H1 (cell line): ENCODE data around the gene GRXCR2. TPM values are rescaled to one million over a fixed set of nuclear protein-coding genes. Genes with fewer than 3 reads are reported as not detected.

Experiments used
- CTCF ChIA-PET: fragments of 300-600 bp; sonication (Branson Sonifier 250); formaldehyde crosslinking; loops from one replicate; lab custom pipeline; 2021; ENCODE audit not compliant: partially characterized antibody; lab: Charles Lee
- POLR2A ChIA-PET: fragments of 300-600 bp; sonication (Branson Sonifier 250); formaldehyde crosslinking; loops from one replicate; lab custom pipeline; 2021; ENCODE audit warnings: inconsistent platforms; ENCODE audit not compliant: partially characterized antibody; lab: Charles Lee
- DNase-seq, 2 experiments: peaks; one replicate each; pipeline versions ENCODE4 v3.0.0 to v3.0.0-alpha.2; 2010 to 2022; ENCODE audit warnings: low spot score in 2 of 2, low read depth in 1 of 2, mixed read lengths in 1 of 2
- FAIRE-seq: peaks from 2 replicates; lab custom pipeline; 2011; peaks lifted over from hg19 to GRCh38; lab: Jason Lieb, UNC
- H2AFZ ChIP-seq: 2 replicates; pipeline ENCODE4 v1.8.1; 2012; ENCODE audit warnings: low read length, inconsistent platforms
- H2AK5ac ChIP-seq: 2 replicates; pipeline ENCODE4 v1.6.1; 2013; ENCODE audit warnings: low read depth, low read length
- H2BK120ac ChIP-seq: replicated peaks from 2 replicates; pipeline ENCODE3; 2013; ENCODE audit warnings: low read depth, low read length, inconsistent platforms
- H2BK12ac ChIP-seq: 2 replicates; pipeline ENCODE4 v1.6.1; 2013; ENCODE audit warnings: low read depth, low read length
- H2BK15ac ChIP-seq: 2 replicates; pipeline ENCODE4 v1.6.1; 2013; ENCODE audit warnings: low read length
- H2BK20ac ChIP-seq: 2 replicates; pipeline ENCODE4 v1.6.1; 2013; ENCODE audit warnings: low read length
- H2BK5ac ChIP-seq: 2 replicates; pipeline ENCODE4 v1.6.1; 2013; ENCODE audit warnings: low read depth, low read length
- H3K14ac ChIP-seq: 2 replicates; pipeline ENCODE4 v1.6.1; 2013; ENCODE audit warnings: inconsistent platforms; ENCODE audit not compliant: insufficient read length
- H3K18ac ChIP-seq: 2 replicates; pipeline ENCODE4 v1.6.1; 2013; ENCODE audit warnings: low read length; ENCODE audit errors: extremely low read depth
- H3K23ac ChIP-seq: 2 replicates; pipeline ENCODE4 v1.6.1; 2013; ENCODE audit warnings: inconsistent platforms; ENCODE audit not compliant: insufficient read length
- H3K23me2 ChIP-seq: 2 replicates; pipeline ENCODE4 v1.6.1; 2013; ENCODE audit warnings: low read depth, low read length
- H3K27ac ChIP-seq: 2 replicates; pipeline ENCODE4 v1.6.1; 2011; ENCODE audit warnings: low read depth, low read length, inconsistent platforms
- H3K27me3 ChIP-seq, 4 experiments: replicated peaks in 1 of 4; 1 replicate in 1 of 4; 2 replicates in 3 of 4; pipeline versions ENCODE4 v1.6.1 to v1.8.1; 2011 to 2013; ENCODE audit warnings: low read length in 3 of 4, mild to moderate bottlenecking in 3 of 4, inconsistent platforms in 2 of 4, mixed read lengths in 2 of 4, moderate library complexity in 1 of 4; ENCODE audit not compliant: control insufficient read depth in 3 of 4, insufficient read depth in 3 of 4; ENCODE audit errors: extremely low read depth in 1 of 4
- H3K36me3 ChIP-seq, 4 experiments: 2 replicates each; pipeline versions ENCODE4 v1.6.1 to v1.8.1; 2011 to 2013; ENCODE audit warnings: mild to moderate bottlenecking in 4 of 4, low read length in 3 of 4, moderate library complexity in 2 of 4, control low read depth in 1 of 4, inconsistent platforms in 1 of 4; ENCODE audit not compliant: insufficient read depth in 4 of 4, control insufficient read depth in 2 of 4
- H3K4ac ChIP-seq: replicated peaks from 2 replicates; pipeline ENCODE3; 2013; ENCODE audit warnings: low read length, low read depth, mixed read lengths, inconsistent platforms; ENCODE audit not compliant: insufficient read length
- H3K4me1 ChIP-seq, 4 experiments: replicated peaks in 1 of 4; 1 replicate in 1 of 4; 2 replicates in 3 of 4; pipeline versions ENCODE4 v1.6.1 to v1.8.1; 2011 to 2013; ENCODE audit warnings: low read length in 3 of 4, inconsistent platforms in 2 of 4, mixed read lengths in 1 of 4; ENCODE audit not compliant: insufficient read depth in 4 of 4, control insufficient read depth in 3 of 4
- H3K4me2 ChIP-seq, 2 experiments: 2 replicates each; pipeline versions ENCODE4 v1.6.1 to v1.8.1; 2011 to 2013; ENCODE audit warnings: low read depth in 2 of 2, low read length in 2 of 2, control low read depth in 1 of 2, inconsistent platforms in 1 of 2, mild to moderate bottlenecking in 1 of 2; ENCODE audit not compliant: insufficient read depth in 1 of 2
- H3K4me3 ChIP-seq, 4 experiments: fragments of 200-600, 300-600 bp in 1 of 4; sonication (generic), shearing (Covaris generic), sonication (Bioruptor Twin) in 1 of 4; 2 replicates each; pipeline versions ENCODE4 v1.5.1 to v1.8.1; 2011 to 2016; ENCODE audit warnings: low read length in 4 of 4, low read depth in 3 of 4, control low read depth in 2 of 4, inconsistent platforms in 2 of 4, mild to moderate bottlenecking in 2 of 4, mixed read lengths in 1 of 4, moderate library complexity in 1 of 4; ENCODE audit not compliant: insufficient read depth in 2 of 4; ENCODE audit errors: extremely low read depth in 1 of 4
- H3K56ac ChIP-seq: replicated peaks from 2 replicates; pipeline ENCODE3; 2013; ENCODE audit warnings: low read depth, mild to moderate bottlenecking, mixed read lengths, low read length, inconsistent platforms; ENCODE audit not compliant: insufficient read length
- H3K79me1 ChIP-seq: 2 replicates; pipeline ENCODE4 v1.6.1; 2013; ENCODE audit warnings: low read depth, low read length, control low read depth
- H3K79me2 ChIP-seq, 2 experiments: 2 replicates each; pipeline versions ENCODE4 v1.6.1 to v1.8.1; 2012 to 2013; ENCODE audit warnings: low read length in 2 of 2, mild to moderate bottlenecking in 2 of 2, inconsistent platforms in 1 of 2; ENCODE audit not compliant: insufficient read depth in 2 of 2, control insufficient read depth in 1 of 2
- H3K9ac ChIP-seq, 4 experiments: replicated peaks in 1 of 4; 1 replicate in 1 of 4; 2 replicates in 3 of 4; pipeline versions ENCODE4 v1.6.1 to v1.8.1; 2011 to 2013; ENCODE audit warnings: low read depth in 3 of 4, low read length in 3 of 4, control low read depth in 2 of 4, mild to moderate bottlenecking in 2 of 4, moderate library complexity in 2 of 4, inconsistent platforms in 1 of 4; ENCODE audit errors: extremely low read depth in 1 of 4
- H3K9me3 ChIP-seq, 2 experiments: 2 replicates each; pipeline versions ENCODE4 v1.6.1 to v1.8.1; 2012 to 2013; ENCODE audit warnings: mild to moderate bottlenecking in 2 of 2, moderate library complexity in 2 of 2, control low read depth in 1 of 2, inconsistent platforms in 1 of 2, low read depth in 1 of 2, low read length in 1 of 2, mixed read lengths in 1 of 2; ENCODE audit not compliant: insufficient read depth in 2 of 2
- H4K20me1 ChIP-seq, 2 experiments: replicated peaks in 1 of 2; 2 replicates each; pipeline versions ENCODE3 to v1.8.1; 2011 to 2013; ENCODE audit warnings: inconsistent platforms in 2 of 2, low read length in 2 of 2, mild to moderate bottlenecking in 1 of 2; ENCODE audit not compliant: insufficient read depth in 2 of 2, control insufficient read depth in 1 of 2
- H4K5ac ChIP-seq: 2 replicates; pipeline ENCODE4 v1.6.1; 2013; ENCODE audit warnings: low read length, low read depth, mixed read lengths, inconsistent platforms; ENCODE audit not compliant: insufficient read length
- H4K8ac ChIP-seq: 2 replicates; pipeline ENCODE4 v1.8.0; 2013; ENCODE audit warnings: mild to moderate bottlenecking, moderate library complexity, low read length, inconsistent platforms; ENCODE audit not compliant: insufficient read depth; ENCODE audit errors: extremely low read depth
- H4K91ac ChIP-seq: replicated peaks from 2 replicates; pipeline ENCODE3; 2013; ENCODE audit warnings: low read length, mixed read lengths, inconsistent platforms; ENCODE audit not compliant: insufficient read length
- ATF3 ChIP-seq: IDR thresholded peaks from 2 replicates; pipeline ENCODE4 v1.6.1; 2011; ENCODE audit warnings: low read depth, mild to moderate bottlenecking, low read length; ENCODE audit not compliant: insufficient read depth
- HDAC2 ChIP-seq, 2 experiments: fragments of 300-600 bp in 1 of 2; sonication (generic) in 1 of 2; IDR thresholded peaks; 2 replicates each; pipeline ENCODE4 v1.6.1; 2011 to 2012; ENCODE audit warnings: low read depth in 2 of 2, low read length in 2 of 2, mild to moderate bottlenecking in 2 of 2, moderate library complexity in 2 of 2, borderline replicate concordance in 1 of 2, inconsistent platforms in 1 of 2
- MAX ChIP-seq: IDR thresholded peaks from 2 replicates; pipeline ENCODE4 v1.6.1; 2012; ENCODE audit warnings: inconsistent platforms
- POLR2A ChIP-seq, 2 experiments: IDR thresholded peaks; 1 replicate in 1 of 2; 2 replicates in 1 of 2; pipeline ENCODE4 v1.6.1; 2011; ENCODE audit warnings: low read depth in 2 of 2, low read length in 2 of 2, mild to moderate bottlenecking in 2 of 2; ENCODE audit errors: control extremely low read depth in 1 of 2
- POLR2AphosphoS5 ChIP-seq: IDR thresholded peaks from 2 replicates; pipeline ENCODE4 v1.6.1; 2011; ENCODE audit warnings: low read depth, low read length
- RAD21 ChIP-seq, 2 experiments: IDR thresholded peaks in 1 of 2; conservative IDR thresholded peaks in 1 of 2; 2 replicates each; pipeline ENCODE4 v1.6.1; 2011; ENCODE audit warnings: low read depth in 2 of 2, low read length in 2 of 2, improper control_type of control experiment in 1 of 2, inconsistent platforms in 1 of 2, mild to moderate bottlenecking in 1 of 2, moderate library complexity in 1 of 2
- RFX5 ChIP-seq: IDR thresholded peaks from 2 replicates; pipeline ENCODE4 v1.6.1; 2011; ENCODE audit warnings: low read depth, low read length, improper control_type of control experiment, borderline replicate concordance
- SAP30 ChIP-seq: fragments of 300-600 bp; sonication (generic); IDR thresholded peaks from 2 replicates; pipeline ENCODE4 v1.7.1; 2012; ENCODE audit warnings: low read length, moderate library complexity, mild to moderate bottlenecking, inconsistent platforms; ENCODE audit not compliant: insufficient read depth, insufficient replicate concordance
- SRF ChIP-seq: IDR thresholded peaks from 2 replicates; pipeline ENCODE4 v1.6.1; 2011; ENCODE audit warnings: mild to moderate bottlenecking, low read depth, low read length, moderate library complexity
- ZNF274 ChIP-seq: IDR thresholded peaks from 2 replicates; pipeline ENCODE4 v1.7.0; 2012; ENCODE audit warnings: low read length, borderline replicate concordance; ENCODE audit errors: extremely low read depth
- WGBS, 2 experiments: shearing (Covaris generic) in 1 of 2; methylation state at CpG; one replicate each; pipeline versions ENCODE4 v1.1.6 to v1.1.7; 2013 to 2015; ENCODE audit warnings: low lambda C conversion rate in 2 of 2, mixed read lengths in 2 of 2, inconsistent platforms in 1 of 2, low coverage in 1 of 2, missing lambda C conversion rate in 1 of 2; ENCODE audit not compliant: insufficient replicate concordance in 2 of 2, insufficient coverage in 1 of 2, insufficient read length in 1 of 2; ENCODE audit errors: extremely low coverage in 1 of 2, missing lambda C conversion rate in 1 of 2; 5-methylcytosine and 5-hydroxymethylcytosine counted together
- polyA plus RNA-seq, 7 experiments: library from polyadenylated mRNA; depleted of rRNA in 3 of 7; stranded (reverse) in 5 of 7; unstranded in 2 of 7; fragments of >200 nt in 5 of 7; fragments of 200-250 nt in 2 of 7; gene quantifications; 1 replicate in 5 of 7; 2 replicates in 1 of 7; 4 replicates in 1 of 7; pipeline versions ENCODE4 v1.2.1 to v1.2.3, GENCODE V29; 2011 to 2013; ENCODE audit warnings: missing spikeins in 2 of 7, mixed read lengths in 2 of 7
- total RNA-seq: library from RNA; stranded (reverse); fragmentation: NEBNext Ultra II Directional; extraction: Animal tissue kit (Norgen Biotek cat#: 25700); gene quantifications from 2 replicates; pipeline ENCODE4 v1.2.1, GENCODE V29; 2021

GRXCR2 gene
- total and polyA plus RNA-seq, 2 of the 8 experiments (the other 6 are each of a cell fraction or from before 2014, with no cell fraction given): not detected

- H4K5ac ChIP-seq: no peak overlapping the region
- H3K27ac ChIP-seq: no peak overlapping the region
- H2AK5ac ChIP-seq: no peak overlapping the region
- H3K9ac ChIP-seq: no peak overlapping the region
- no peaks in the 10 kb centered on the region for H3K9me3 ChIP-seq
- H3K23me2 ChIP-seq: no peaks in the 10 kb centered on the region
- 89% methylated on average over 5 of the region's 5 CpGs; no CpG with 5 or more reads in 1 of the 2 experiments for WGBS, 2 experiments
- H3K79me1 ChIP-seq: no peaks in the 10 kb centered on the region
- H3K23ac ChIP-seq: no peak overlapping the region
- no peak overlapping the region for H3K4me2 ChIP-seq
- POLR2A ChIA-PET: interaction anchor here (0.6 kb wide), 1 partner anchor 473 kb away, joined by 3 read pairs; no protein-coding TSS in a partner anchor
- no peak for TF ChIP-seq POLR2AphosphoS5
- no peak for TF ChIP-seq HDAC2 (IDR thresholded peaks at IDR 0.05; ENCODE audit: borderline replicate concordance in 1 of 2, low read depth in 2 of 2, low read length in 2 of 2)
- TF ChIP-seq ZNF274: no peak
- TF ChIP-seq RAD21 (IDR thresholded peaks at IDR 0.05 in 1 of 2, conservative IDR thresholded peaks at IDR 0.05 in 1 of 2; ENCODE audit: low read depth in 2 of 2, low read length in 2 of 2): no peak
- no peak for TF ChIP-seq ATF3
- TF ChIP-seq SRF: no peak
- no peak for TF ChIP-seq SAP30
- TF ChIP-seq RFX5: no peak
- no peak for TF ChIP-seq POLR2A (IDR thresholded peaks at IDR 0.05; ENCODE audit: control extremely low read depth in 1 of 2, low read depth in 2 of 2, low read length in 2 of 2)
- TF ChIP-seq MAX: no peak
- TF ChIP-seq, all 59 proteins: peak for 0
- Histone ChIP-seq H3K36me3 (no peaks in the 10 kb centered on the region), H3K27me3 (no peaks in the 10 kb centered on the region), H2BK5ac (no peak overlapping the region), H2BK15ac (no peak overlapping the region), H3K4me1 (no peaks in the 10 kb centered on the region), H2AFZ (peak overlapping the region; percentile 17; the same call in 1 of the 2 replicates), H4K8ac (no peak overlapping the region), H3K4me3 (no peak overlapping the region), H4K91ac (no peak overlapping the region), H3K79me2 (no peaks in the 10 kb centered on the region), H3K4ac (no peak overlapping the region), H2BK12ac (no peak overlapping the region), H4K20me1 (no peaks in the 10 kb centered on the region), H3K18ac (no peak overlapping the region), H2BK120ac (no peak overlapping the region), H2BK20ac (no peak overlapping the region), H3K56ac (no peak overlapping the region), H3K14ac (no peak overlapping the region)
- FAIRE-seq (no peak), DNase-seq (no peak)
- CTCF ChIA-PET: interaction anchor here (0.6 to 1.5 kb wide), 10 partner anchors 9 to 218 kb away, joined by 3 to 6 read pairs (median 3); no protein-coding TSS in a partner anchor
Measured at GRCh38 chr5:145912594-145912993, 39.8 kb upstream of the GRXCR2 start.
